Spinal cord (tissue), 10 donors: ENCODE data around the gene ULK4. TPM values are rescaled to one million over a fixed set of nuclear protein-coding genes. Genes with fewer than 3 reads are reported as not detected.

Experiments
- DNase-seq, 6 donors: peaks; one replicate each; pipeline versions ENCODE4 v3.0.0 to v3.0.0-alpha.2; 2013 to 2015; ENCODE audit warnings: low spot score in 6 of 6, low read depth in 4 of 6
- H3K27ac ChIP-seq: one replicate; pipeline ENCODE4 v1.5.1; 2013; ENCODE audit warnings: low read depth, low read length, control low read depth
- H3K27me3 ChIP-seq: one replicate; pipeline ENCODE4 v1.6.1; 2013; ENCODE audit warnings: low read length; ENCODE audit not compliant: control insufficient read depth, insufficient read depth
- H3K36me3 ChIP-seq: one replicate; pipeline ENCODE4 v1.6.1; 2013; ENCODE audit warnings: low read length; ENCODE audit not compliant: control insufficient read depth, insufficient read depth
- H3K4me1 ChIP-seq: one replicate; pipeline ENCODE4 v1.6.1; 2013; ENCODE audit warnings: low read length; ENCODE audit not compliant: control insufficient read depth, insufficient read depth
- H3K4me3 ChIP-seq: one replicate; pipeline ENCODE4 v1.5.1; 2013; ENCODE audit warnings: low read depth, low read length, control low read depth
- H3K9me3 ChIP-seq: one replicate; pipeline ENCODE4 v1.6.1; 2013; ENCODE audit warnings: low read length; ENCODE audit not compliant: control insufficient read depth, insufficient read depth
- WGBS: methylation state at CpG from one replicate; pipeline ENCODE4 v1.1.5; 2013; ENCODE audit warnings: missing lambda C conversion rate; ENCODE audit not compliant: insufficient coverage; 5-methylcytosine and 5-hydroxymethylcytosine counted together
- polyA plus RNA-seq, 2 donors: library from polyadenylated mRNA; unstranded; fragments of 120-200 nt; gene quantifications; one replicate each; pipeline ENCODE4 v1.2.1, GENCODE V29; 2013; ENCODE audit not compliant: insufficient read length in 2 of 2
- total RNA-seq, 2 donors: library from RNA; depleted of rRNA in 1 of 2; stranded (reverse); fragments of 120-200 nt in 1 of 2; fragments of >200 nt in 1 of 2; gene quantifications; one replicate each; pipeline versions ENCODE4 v1.2.3 to v1.2.4, GENCODE V29; 2013 to 2014
- donor health status: healthy.

ULK4 gene
- total and polyA plus RNA-seq, 4 donors, result 3.1 to 18.1 (median 9.7) TPM

DNA sequence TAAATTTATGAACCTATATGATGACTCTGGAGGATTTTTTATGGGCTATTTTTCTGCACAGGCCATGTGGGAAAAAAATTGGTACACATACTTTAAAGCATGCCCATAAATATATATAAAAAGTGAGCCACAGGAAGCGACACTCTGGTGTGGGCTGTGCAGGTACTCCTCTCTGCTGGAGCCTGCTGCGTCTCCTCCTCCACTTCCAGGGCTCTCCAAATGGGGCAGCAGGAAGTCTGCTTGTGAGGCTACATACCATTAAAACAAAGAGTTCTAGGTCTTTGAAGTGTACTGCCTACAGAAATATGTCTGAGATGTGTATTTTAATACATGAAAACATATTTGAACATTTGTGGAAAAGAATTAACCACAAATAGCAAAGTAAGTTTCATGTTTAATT lies 627.5 kb downstream of the ULK4 start:
- DNase-seq, result no peak
- no peaks in the 10 kb centered on the region for H3K9me3 ChIP-seq
- no CpG with 5 or more reads among the region's 2 CpGs for WGBS
- H3K4me1 ChIP-seq, result no peaks in the 10 kb centered on the region
- H3K27ac ChIP-seq, result no peak overlapping the region
- no peaks in the 10 kb centered on the region for H3K27me3 ChIP-seq
- H3K36me3 ChIP-seq, result no peaks in the 10 kb centered on the region
- H3K4me3 ChIP-seq, result no peak overlapping the region

DNA sequence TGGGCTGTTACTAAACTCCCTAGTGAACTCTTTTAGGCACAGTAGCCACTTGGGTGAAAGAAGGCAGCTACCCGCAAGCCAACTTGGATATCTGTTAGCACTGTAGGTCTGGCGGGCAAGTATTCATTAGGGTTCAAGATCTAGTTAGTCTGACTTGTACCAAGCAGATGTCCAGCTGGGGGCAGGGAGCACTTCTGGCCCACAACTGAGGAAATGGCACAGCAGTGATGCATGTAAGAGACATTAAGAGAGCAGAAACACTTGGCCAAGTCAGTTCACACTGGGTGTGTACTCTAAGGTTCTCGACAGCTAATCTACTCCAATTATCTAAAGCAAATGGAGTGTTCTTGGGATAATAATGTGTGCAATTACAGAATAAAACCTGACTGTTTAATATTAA lies 630.9 kb downstream of the ULK4 start:
- DNase-seq, result no peak
- Histone ChIP-seq H3K27me3 (no peaks in the 10 kb centered on the region), H3K9me3 (no peaks in the 10 kb centered on the region), H3K36me3 (no peaks in the 10 kb centered on the region), H3K4me1 (no peaks in the 10 kb centered on the region), H3K4me3 (no peak overlapping the region), H3K27ac (no peak overlapping the region)
- WGBS, result 93% methylated on average over 2 of the region's 3 CpGs

DNA sequence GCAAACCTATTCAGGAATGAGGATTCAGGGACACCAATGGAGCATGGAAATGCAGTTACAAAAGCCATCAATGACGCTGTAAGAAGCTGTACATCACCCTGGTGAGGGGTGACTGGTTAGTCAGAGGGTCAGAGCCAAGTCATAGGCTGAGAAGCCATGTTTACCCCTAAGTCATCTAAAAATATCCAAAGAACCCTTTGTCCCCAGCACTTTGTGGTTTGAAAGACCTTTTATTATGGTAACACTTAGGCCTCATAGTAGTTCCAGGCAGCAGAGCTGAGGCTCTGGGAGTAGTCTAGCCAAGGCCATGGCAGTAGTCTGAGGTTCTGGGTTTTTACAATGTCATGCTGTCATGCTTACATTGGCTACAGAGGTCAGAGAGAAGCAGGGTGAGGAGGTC lies 631.4 kb downstream of the ULK4 start:
- Histone ChIP-seq H3K36me3 (no peaks in the 10 kb centered on the region), H3K27ac (no peak overlapping the region), H3K4me1 (no peaks in the 10 kb centered on the region), H3K4me3 (no peak overlapping the region), H3K9me3 (no peaks in the 10 kb centered on the region), H3K27me3 (no peaks in the 10 kb centered on the region)
- no peak for DNase-seq
- 25% methylated on average over 1 of the region's 1 CpG for WGBS

DNA sequence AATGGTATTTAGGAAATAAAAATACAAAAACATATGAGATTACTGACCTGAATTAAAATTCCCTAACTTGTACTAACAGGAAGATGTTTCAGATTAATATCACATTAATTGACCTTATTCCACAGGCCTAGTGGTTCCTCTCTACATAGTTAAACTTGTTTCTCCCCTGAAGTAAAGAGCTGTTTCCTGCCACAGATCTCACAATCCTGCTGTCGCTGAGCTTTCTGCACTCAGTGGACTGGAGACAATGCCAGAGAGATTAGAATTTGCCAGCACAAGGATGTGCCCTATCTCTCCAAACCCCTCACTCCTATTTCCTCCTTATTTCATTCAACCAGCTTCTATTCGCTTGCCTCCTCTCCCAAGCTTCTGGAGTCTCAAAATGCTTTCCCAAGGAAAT lies 632.0 kb downstream of the ULK4 start:
- no peaks in the 10 kb centered on the region for H3K4me1 ChIP-seq
- 56% methylated on average over 2 of the region's 2 CpGs for WGBS
- H3K9me3 ChIP-seq, result no peaks in the 10 kb centered on the region
- H3K27me3 ChIP-seq, result no peaks in the 10 kb centered on the region
- H3K27ac ChIP-seq, result no peak overlapping the region
- DNase-seq, result no peak
- no peak overlapping the region for H3K4me3 ChIP-seq
- no peaks in the 10 kb centered on the region for H3K36me3 ChIP-seq

DNA sequence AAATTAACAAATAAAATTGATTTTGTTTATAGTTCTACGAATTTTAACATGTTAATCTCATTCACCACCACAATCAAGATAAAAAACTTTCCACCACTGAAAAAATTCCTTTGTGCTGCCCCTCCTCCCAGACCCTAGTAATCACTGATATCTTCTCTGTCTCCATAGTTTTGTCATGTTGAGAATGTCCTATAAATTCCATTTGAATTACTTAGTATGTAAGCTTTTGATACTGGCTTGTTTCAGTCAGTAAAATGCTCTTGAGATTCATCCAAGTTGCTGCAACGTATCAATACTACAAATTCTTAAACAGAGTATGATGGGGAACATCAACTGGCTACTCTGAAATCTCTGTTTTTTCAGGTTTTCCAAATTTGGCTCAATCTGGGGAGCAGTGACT lies 633.0 kb downstream of the ULK4 start:
- Histone ChIP-seq H3K27me3 (no peaks in the 10 kb centered on the region), H3K36me3 (no peaks in the 10 kb centered on the region), H3K27ac (no peak overlapping the region), H3K4me1 (no peaks in the 10 kb centered on the region), H3K4me3 (no peak overlapping the region), H3K9me3 (no peaks in the 10 kb centered on the region)
- WGBS, result no CpG with 5 or more reads among the region's 2 CpGs
- no peak for DNase-seq

DNA sequence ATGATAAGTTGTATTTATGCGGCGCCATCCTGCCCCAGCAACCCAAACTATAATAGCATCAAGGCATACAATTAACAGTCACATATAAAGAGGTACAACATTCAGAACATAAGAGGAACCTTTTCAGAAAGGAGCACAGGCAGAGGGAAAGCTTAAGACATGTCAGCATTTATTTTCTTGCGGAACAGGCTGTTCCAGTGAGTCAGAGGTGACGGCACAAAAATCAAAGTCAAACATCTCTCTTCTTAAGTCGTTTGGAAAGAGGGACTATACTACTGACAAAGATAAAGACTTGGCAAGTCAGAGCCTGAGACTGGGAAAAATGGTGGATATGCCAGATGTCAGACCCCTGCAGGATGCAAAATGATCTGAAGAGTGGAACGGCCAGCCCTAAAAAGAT lies 634.2 kb downstream of the ULK4 start:
- H3K27me3 ChIP-seq, result no peaks in the 10 kb centered on the region
- H3K36me3 ChIP-seq, result no peaks in the 10 kb centered on the region
- H3K4me3 ChIP-seq, result no peak overlapping the region
- DNase-seq, result peak in 1 of 6 donors; percentile 27
- no peaks in the 10 kb centered on the region for H3K9me3 ChIP-seq
- H3K27ac ChIP-seq, result no peak overlapping the region
- H3K4me1 ChIP-seq, result no peaks in the 10 kb centered on the region
- 60% methylated on average over 2 of the region's 6 CpGs for WGBS

DNA sequence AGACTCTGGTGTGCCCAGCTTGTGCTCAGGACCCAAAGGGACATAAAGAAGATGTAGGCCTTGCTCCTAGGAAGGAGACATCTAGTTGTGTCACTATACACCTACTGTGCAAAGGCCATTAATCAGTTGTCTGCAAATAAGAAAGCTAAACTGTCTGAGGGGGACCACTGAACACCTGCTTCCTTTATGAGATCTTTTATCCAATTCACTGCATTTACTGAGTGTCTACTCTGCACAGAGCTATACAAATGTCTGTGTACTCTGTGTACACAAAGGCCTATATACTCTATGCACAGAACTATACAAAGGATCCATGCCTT lies 637.8 kb downstream of the ULK4 start:
- no peak overlapping the region for H3K27ac ChIP-seq
- no peak for DNase-seq
- no peak overlapping the region for H3K4me3 ChIP-seq
- no peaks in the 10 kb centered on the region for H3K27me3 ChIP-seq
- no peaks in the 10 kb centered on the region for H3K9me3 ChIP-seq
- H3K36me3 ChIP-seq, result no peaks in the 10 kb centered on the region
- H3K4me1 ChIP-seq, result no peaks in the 10 kb centered on the region

DNA sequence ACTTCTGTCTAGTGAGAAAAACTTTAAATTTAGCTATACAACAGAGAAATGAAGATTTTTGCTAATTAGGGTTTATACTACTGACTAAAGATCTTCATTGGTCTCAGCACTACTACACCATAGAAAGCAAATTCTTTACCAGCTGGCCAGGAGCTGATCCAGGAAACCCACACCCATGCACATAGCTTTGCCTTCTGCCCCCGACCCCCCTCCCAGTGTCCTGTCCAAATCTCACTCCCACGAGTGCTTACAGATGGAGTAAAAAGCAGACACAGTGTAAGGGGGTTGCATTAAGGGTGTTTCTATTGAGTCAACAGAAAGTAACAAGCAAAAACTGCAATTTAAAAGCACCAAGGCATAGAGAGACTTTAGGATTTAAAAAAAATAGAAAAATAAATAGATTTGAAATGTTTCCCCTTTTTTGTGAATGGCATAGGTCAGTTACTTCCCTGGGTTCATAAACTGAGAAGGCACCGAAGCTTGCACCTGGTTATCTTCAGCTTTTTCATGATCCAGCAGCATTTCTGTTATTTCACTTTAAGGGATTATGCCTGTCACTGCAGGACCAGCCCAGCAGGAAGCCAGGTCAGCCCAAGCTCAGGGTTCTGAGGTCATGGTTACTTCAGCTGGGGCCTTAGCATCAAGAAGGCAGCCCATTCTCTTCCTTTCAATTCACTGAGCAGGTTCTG lies 638.3 kb downstream of the ULK4 start:
- Histone ChIP-seq H3K27me3 (no peaks in the 10 kb centered on the region), H3K4me3 (no peak overlapping the region), H3K9me3 (no peaks in the 10 kb centered on the region), H3K36me3 (no peaks in the 10 kb centered on the region), H3K4me1 (no peaks in the 10 kb centered on the region), H3K27ac (no peak overlapping the region)
- DNase-seq, result no peak
- 83% methylated on average over 1 of the region's 3 CpGs for WGBS

DNA sequence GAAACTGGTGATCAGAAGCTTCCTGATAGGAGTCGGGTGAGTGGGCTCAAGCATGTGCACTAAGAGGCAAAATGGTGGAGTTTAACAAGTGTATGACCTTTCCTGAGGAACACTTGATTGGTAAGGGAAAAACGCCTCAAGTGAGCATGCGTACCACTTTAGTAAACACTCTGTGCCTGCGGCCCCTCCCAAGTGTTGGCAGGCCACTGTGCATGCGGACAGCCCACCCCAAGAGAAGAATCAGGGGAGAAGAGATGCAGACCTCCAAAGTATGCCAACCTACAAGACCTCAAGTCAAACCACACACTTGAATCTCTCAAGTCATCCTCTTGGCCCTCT lies 640.3 kb downstream of the ULK4 start:
- Histone ChIP-seq H3K4me3 (no peak overlapping the region), H3K27me3 (no peaks in the 10 kb centered on the region), H3K4me1 (no peaks in the 10 kb centered on the region), H3K9me3 (no peaks in the 10 kb centered on the region), H3K27ac (no peak overlapping the region), H3K36me3 (no peaks in the 10 kb centered on the region)
- 95% methylated on average over 5 of the region's 5 CpGs for WGBS
- no peak for DNase-seq

DNA sequence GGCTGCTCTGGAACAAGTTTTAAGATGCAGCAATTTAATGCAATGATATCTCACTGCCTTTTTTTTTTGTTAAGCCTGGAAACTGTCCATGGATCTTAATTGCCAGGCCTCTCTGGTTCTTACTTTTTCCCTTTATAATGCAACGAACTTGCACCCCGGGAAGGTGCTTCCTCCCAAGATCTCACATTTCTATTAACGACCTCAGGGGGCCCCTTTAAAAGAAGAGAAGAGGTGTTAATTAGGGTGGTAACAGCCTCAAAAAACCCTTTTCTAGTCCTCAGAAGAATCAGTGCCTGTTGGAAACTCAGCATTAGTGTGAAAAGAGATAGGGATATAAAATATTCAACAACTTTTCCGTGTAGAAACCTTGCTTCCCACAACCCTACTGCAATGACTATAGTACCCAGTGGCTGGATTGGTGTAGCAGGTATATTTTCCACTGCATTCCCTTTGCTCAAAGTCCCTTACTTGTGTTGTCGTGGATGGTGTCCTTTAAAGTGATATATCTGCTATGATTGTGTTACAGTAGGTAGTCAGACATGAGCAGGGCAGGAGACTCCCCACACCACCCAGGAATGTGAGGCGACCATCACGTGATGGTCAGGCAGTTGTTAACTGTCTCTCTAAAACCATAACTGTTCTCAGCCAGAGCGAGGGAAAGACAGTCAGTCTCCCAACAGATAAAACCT lies 640.8 kb downstream of the ULK4 start:
- no peak overlapping the region for H3K4me3 ChIP-seq
- no peak for DNase-seq
- 80% methylated on average over 3 of the region's 8 CpGs for WGBS
- no peaks in the 10 kb centered on the region for H3K36me3 ChIP-seq
- H3K4me1 ChIP-seq, result no peaks in the 10 kb centered on the region
- H3K9me3 ChIP-seq, result no peaks in the 10 kb centered on the region
- no peaks in the 10 kb centered on the region for H3K27me3 ChIP-seq
- H3K27ac ChIP-seq, result no peak overlapping the region
